Activated CD4-positive, CD25-positive, alpha-beta regulatory T cell treated with anti-CD3 and anti-CD28 coated beads, Interleukin-2, amount 50 U/mL, for 72 hours (primary cell): ENCODE results near the gene CAPN8.
"Not testable (repeated sequence)": the region's sequence is repeated elsewhere in the genome, so short reads cannot be mapped to it uniquely, and the experiment has no call there.

Experiments used
- DNase-seq: peaks from one replicate; pipeline ENCODE4 v3.0.0; 2021

The CAPN8 gene

GRCh38 chr1:223520200-223520599, 145.3 kb downstream of the CAPN8 start:
- DNase-seq = no peak

DNA sequence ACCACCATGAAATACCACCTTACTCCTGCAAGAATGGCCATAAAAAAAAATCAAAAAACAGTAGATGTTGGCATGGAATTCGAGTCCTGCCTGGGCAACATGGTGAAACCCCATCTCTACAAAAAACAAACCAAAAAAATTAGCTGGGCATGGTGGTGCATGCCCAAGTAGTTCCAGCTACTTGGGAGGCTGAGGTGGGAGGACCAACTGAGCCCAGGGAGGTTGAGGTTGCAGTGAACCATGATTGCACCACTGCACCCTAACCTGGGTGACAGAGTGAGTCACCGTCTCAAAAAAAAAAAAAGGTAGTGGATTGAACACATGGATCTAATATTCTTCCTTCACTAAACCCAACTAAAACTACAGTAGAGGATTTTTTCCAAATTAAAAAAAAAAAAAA, 146.4 kb downstream of the CAPN8 start:
- DNase-seq = no peak

DNA sequence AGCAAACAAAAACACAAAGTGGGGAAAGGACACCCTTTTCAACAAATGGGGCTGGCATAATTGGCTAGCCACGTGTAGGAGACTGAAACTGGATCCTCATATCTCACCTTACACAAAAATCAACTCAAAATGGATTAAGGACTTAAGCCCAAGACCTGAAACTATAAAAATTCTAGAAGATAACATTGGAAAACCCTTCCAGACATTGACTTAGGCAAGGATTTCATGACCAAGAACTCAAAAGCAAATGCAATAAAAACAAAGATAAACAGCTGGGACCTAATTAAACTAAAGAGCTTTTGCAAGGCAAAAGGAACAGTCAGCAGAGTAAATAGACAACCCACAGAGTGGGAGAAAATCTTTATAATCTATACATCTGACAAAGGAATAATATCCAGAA, 146.9 kb downstream of the CAPN8 start:
- DNase-seq = not testable (repeated sequence)

DNA sequence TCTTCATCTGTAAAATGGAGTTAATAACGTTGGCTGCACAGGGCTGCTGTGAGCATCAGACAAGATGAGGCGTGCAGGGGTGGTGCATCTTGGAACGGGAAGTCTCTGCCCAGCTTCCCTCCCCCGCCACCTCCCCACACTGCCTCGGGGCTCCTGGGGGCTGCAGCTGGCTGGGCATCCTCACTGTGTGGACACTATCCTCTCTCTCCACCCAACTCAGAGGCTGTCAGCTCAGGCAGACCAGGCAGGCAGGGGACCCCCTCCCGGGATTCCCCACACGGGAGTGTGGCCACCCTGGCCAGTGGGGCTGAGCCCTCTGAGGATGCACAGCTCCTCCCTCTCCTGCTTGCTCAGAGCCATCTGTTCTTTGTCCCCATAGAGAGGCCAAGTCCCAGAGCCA, 149.6 kb downstream of the CAPN8 start:
- DNase-seq = no peak

- no peak for DNase-seq
Measured at GRCh38 chr1:223515421-223515820, 150.1 kb downstream of the CAPN8 start.

- DNase-seq = no peak
Measured at GRCh38 chr1:223514644-223515043, 150.9 kb downstream of the CAPN8 start.

GRCh38 chr1:223513309-223513708, 152.2 kb downstream of the CAPN8 start:
- DNase-seq = no peak

DNA sequence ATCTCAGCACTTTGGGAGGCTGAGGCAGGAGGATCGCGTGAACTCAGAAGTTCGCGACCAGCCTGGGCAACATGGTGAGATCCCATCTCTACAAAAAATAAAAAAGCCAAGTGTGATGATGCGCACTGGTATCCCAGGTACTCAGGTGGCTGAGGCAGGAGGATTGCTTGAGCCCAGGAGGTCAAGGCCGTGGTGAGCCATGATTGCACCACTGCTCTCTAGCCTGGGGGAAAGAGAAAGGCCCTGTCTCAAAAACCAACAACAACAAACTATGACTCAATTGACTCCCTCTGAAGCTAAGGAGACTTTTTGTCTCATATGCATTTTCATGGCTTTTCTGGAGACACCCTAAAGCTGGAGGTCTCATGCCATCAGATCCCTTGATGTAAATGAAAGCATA, 153.4 kb downstream of the CAPN8 start:
- DNase-seq = no peak

DNA sequence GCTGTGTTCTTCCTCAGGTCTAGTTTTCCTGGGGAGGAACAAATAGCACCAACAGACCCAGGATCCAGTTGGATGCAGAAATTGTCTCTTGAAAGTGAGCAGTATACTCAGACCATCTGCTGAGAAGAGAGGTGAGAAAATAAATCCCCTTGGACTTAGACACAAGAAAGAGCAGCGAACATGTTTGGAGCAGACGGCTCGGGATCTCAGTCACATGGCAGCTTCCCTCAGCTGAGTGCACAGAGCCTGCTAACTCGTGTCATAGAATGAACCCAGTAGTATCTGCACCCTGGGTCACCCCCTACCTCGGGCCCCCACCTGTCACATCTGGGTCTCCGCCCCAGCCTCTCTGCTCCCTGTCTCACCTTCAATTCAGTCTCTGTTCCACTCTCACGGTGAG, 156.7 kb downstream of the CAPN8 start:
- no peak for DNase-seq

DNA sequence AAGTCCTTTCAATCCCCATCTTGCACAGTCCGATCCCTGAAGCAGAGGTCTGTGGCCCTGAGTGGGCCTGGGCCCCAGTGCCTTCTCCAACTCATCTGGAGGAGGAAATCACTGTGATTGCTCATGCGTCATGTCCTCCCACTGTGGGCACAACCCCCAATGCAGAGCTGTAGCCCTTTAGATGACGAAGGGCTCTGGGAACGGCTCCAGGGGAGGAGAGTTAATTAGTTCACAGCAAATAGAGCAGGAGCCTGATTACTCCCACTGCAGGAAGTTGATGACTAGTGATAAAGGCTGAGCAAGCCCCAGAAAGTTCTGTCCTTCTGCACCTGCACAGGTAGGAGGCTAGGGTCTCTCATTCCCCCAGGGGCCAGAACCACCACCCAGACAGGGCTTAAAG, 160.8 kb downstream of the CAPN8 start:
- DNase-seq = no peak

DNA sequence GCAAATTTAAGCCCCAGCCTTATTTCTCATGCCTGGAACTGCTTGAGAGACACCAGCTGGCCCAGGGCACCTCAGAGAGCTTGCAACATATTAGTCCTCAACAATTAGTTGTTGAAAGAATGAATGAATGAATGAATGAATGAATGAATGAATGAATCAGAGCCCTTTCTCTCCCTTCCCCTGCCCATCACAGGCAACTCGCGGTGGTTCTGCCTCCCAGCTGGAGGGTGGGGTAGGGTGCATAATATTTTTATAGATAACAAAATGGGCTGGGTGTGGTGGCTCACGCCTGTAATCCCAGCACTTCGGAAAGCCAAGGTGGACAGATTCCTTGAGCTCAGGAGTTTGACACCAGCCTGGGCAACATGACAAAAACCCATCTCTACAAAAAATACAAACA, 162.2 kb downstream of the CAPN8 start:
- DNase-seq = no peak

- no peak for DNase-seq
Measured at GRCh38 chr1:223500560-223501425, 164.7 kb downstream of the CAPN8 start.

- no peak for DNase-seq
Measured at GRCh38 chr1:223496883-223497282, 168.6 kb downstream of the CAPN8 start.

- DNase-seq = no peak
Measured at GRCh38 chr1:223494926-223495645, 170.4 kb downstream of the CAPN8 start.

GRCh38 chr1:223492044-223492443, 173.5 kb downstream of the CAPN8 start:
- no peak for DNase-seq
